ENCODE measurements around the gene ALKAL2. TPM values are rescaled to one million over a fixed set of nuclear protein-coding genes. Genes with fewer than 3 reads are reported as not detected.

ALKAL2 gene
- total RNA-seq, 1 experiment from 2014 or later: 3.5 TPM

GRCh38 chr2:259789-260331, 28.0 kb downstream of the ALKAL2 start (continued):
- no peak for TF ChIP-seq USF1 (CRISPR knock-in tag; IDR thresholded peaks at IDR 0.05)
- no peak for TF ChIP-seq ZBTB21 (CRISPR knock-in tag; IDR thresholded peaks at IDR 0.05; ENCODE audit: borderline replicate concordance)
- TF ChIP-seq FOXJ3 (CRISPR knock-in tag; IDR thresholded peaks at IDR 0.05; ENCODE audit: borderline replicate concordance): no peak
- no peak for TF ChIP-seq ESRRA (CRISPR knock-in tag; IDR thresholded peaks at IDR 0.05; ENCODE audit: borderline replicate concordance)

- ChIA-PET POLR2A (no interaction called here), CTCF (interaction anchor here (0.6 kb wide), 1 partner anchor 93 kb away, joined by 3 read pairs; no protein-coding TSS in a partner anchor)
- TF ChIP-seq MYBL2 (CRISPR knock-in tag; IDR thresholded peaks at IDR 0.05): no peak
- TF ChIP-seq ELF4 (CRISPR knock-in tag; IDR thresholded peaks at IDR 0.05; ENCODE audit: low read depth): no peak
- no peak for TF ChIP-seq ZMAT4 (CRISPR knock-in tag; IDR thresholded peaks at IDR 0.05)
- no peak for TF ChIP-seq USF2 (CRISPR knock-in tag; IDR thresholded peaks at IDR 0.05)
- no peak for TF ChIP-seq PREB (CRISPR knock-in tag; IDR thresholded peaks at IDR 0.05; ENCODE audit: borderline replicate concordance)
- no peak for TF ChIP-seq GTF2I (CRISPR knock-in tag; conservative IDR thresholded peaks at IDR 0.05)
- TF ChIP-seq CTCF (IDR thresholded peaks at IDR 0.05): no peak
- TF ChIP-seq NR1H2 (CRISPR knock-in tag; IDR thresholded peaks at IDR 0.05): no peak
- no peak for TF ChIP-seq MXD4 (CRISPR knock-in tag; IDR thresholded peaks at IDR 0.05; ENCODE audit: borderline replicate concordance)
- no peak for TF ChIP-seq FOXJ3 (CRISPR knock-in tag; IDR thresholded peaks at IDR 0.05; ENCODE audit: borderline replicate concordance)
- H3K4me1 Mint-ChIP-seq: peaks cover 12% of the 10 kb centered on the region
- H3K4me3 Mint-ChIP-seq: no peak overlapping the region
- H3K27ac Mint-ChIP-seq: no peak overlapping the region
- DNase-seq (ENCODE audit: low spot score) (no peak), ATAC-seq (no peak)
- H3K27me3 Mint-ChIP-seq (ENCODE audit: low read depth): peaks cover 22% of the 10 kb centered on the region
- H3K9me3 Mint-ChIP-seq: peaks cover 31% of the 10 kb centered on the region
- H3K36me3 Mint-ChIP-seq: peaks cover 50% of the 10 kb centered on the region
Observed at GRCh38 chr2:258933-259332, 29.0 kb downstream of the ALKAL2 start.

GRCh38 chr2:257842-258241, 30.0 kb downstream of the ALKAL2 start:
- Mint-ChIP-seq H3K27me3 (ENCODE audit: low read depth) (peaks cover 15% of the 10 kb centered on the region), H3K4me3 (no peak overlapping the region), H3K4me1 (peaks cover 16% of the 10 kb centered on the region), H3K27ac (no peak overlapping the region), H3K36me3 (peaks cover 50% of the 10 kb centered on the region), H3K9me3 (peaks cover 31% of the 10 kb centered on the region)
- ChIA-PET CTCF (interaction anchor here (1.3 kb wide), 1 partner anchor 12 kb away, joined by 3 read pairs; no protein-coding TSS in a partner anchor), POLR2A (interaction anchor here (0.6 kb wide), 1 partner anchor 29 kb away, joined by 4 read pairs; no protein-coding TSS in a partner anchor)
- DNase-seq (ENCODE audit: low spot score): no peak
- ATAC-seq: no peak
- TF ChIP-seq NR2C2 (CRISPR knock-in tag; IDR thresholded peaks at IDR 0.05) (no peak), NR1H2 (CRISPR knock-in tag; IDR thresholded peaks at IDR 0.05) (no peak), GTF2I (CRISPR knock-in tag; conservative IDR thresholded peaks at IDR 0.05) (no peak)

- CTCF ChIA-PET: interaction anchor here (0.9 to 1.3 kb wide), 2 partner anchors 11 kb away, joined by 3 to 4 read pairs; no protein-coding TSS in a partner anchor
- DNase-seq (ENCODE audit: low spot score) (no peak), ATAC-seq (no peak)
- Mint-ChIP-seq H3K4me1 (peaks cover 12% of the 10 kb centered on the region), H3K27me3 (ENCODE audit: low read depth) (peaks cover 11% of the 10 kb centered on the region), H3K4me3 (no peak overlapping the region), H3K9me3 (peaks cover 31% of the 10 kb centered on the region), H3K36me3 (peaks cover 50% of the 10 kb centered on the region), H3K27ac (no peak overlapping the region)
- POLR2A ChIA-PET: no interaction called here
- no peak for TF ChIP-seq ZBTB43 (CRISPR knock-in tag; IDR thresholded peaks at IDR 0.05)
- TF ChIP-seq NR1H2 (CRISPR knock-in tag; IDR thresholded peaks at IDR 0.05): no peak
- TF ChIP-seq CTCF (IDR thresholded peaks at IDR 0.05): no peak
- no peak for TF ChIP-seq ZNF423 (CRISPR knock-in tag; IDR thresholded peaks at IDR 0.05)
- TF ChIP-seq NFATC4 (CRISPR knock-in tag; IDR thresholded peaks at IDR 0.05): no peak
- no peak for TF ChIP-seq OVOL2 (CRISPR knock-in tag; IDR thresholded peaks at IDR 0.05; ENCODE audit: borderline replicate concordance)
Observed at GRCh38 chr2:257429-257828, 30.5 kb downstream of the ALKAL2 start.
